ENCODE data around the gene ERV3-1.
"Not testable (repeated sequence)": the region's sequence is repeated elsewhere in the genome, so short reads cannot be mapped to it uniquely, and the experiment has no call there.

ERV3-1 gene

GRCh38 chr7:65001291-65001814 is 5.1 kb downstream of the ERV3-1 start:
- DNase-seq, result no peak

- no peak for DNase-seq
Measured at GRCh38 chr7:64999165-65000004, 7.1 kb downstream of the ERV3-1 start.

GRCh38 chr7:64998865-64999164 is 7.7 kb downstream of the ERV3-1 start:
- DNase-seq, result no peak

- DNase-seq, result no peak
Measured at GRCh38 chr7:64997927-64998391, 8.5 kb downstream of the ERV3-1 start.

- DNase-seq, result no peak
Measured at GRCh38 chr7:64997164-64997908, 9.2 kb downstream of the ERV3-1 start.

GRCh38 chr7:64996305-64996704 is 10.2 kb downstream of the ERV3-1 start:
- DNase-seq, result no peak

GRCh38 chr7:64993901-64994300 is 12.6 kb downstream of the ERV3-1 start:
- DNase-seq, result no peak

- DNase-seq, result no peak
Measured at GRCh38 chr7:64992971-64993370, 13.5 kb downstream of the ERV3-1 start.

- no peak for DNase-seq
Measured at GRCh38 chr7:64990936-64991335, 15.6 kb downstream of the ERV3-1 start, which contains the start of gene ZNF117. ZNF117 (minus strand) TSS chr7:64991036.

GRCh38 chr7:64990216-64990615 is 16.3 kb downstream of the ERV3-1 start:
- DNase-seq, result no peak

GRCh38 chr7:64978497-64979203 is 27.8 kb downstream of the ERV3-1 start:
- DNase-seq, result no peak

GRCh38 chr7:64965594-64965993 is 40.9 kb downstream of the ERV3-1 start:
- DNase-seq, result no peak

- no peak for DNase-seq
Measured at GRCh38 chr7:64959072-64959747, 47.3 kb downstream of the ERV3-1 start.

GRCh38 chr7:64951250-64951848 is 55.1 kb downstream of the ERV3-1 start:
- DNase-seq, result no peak

GRCh38 chr7:64950673-64951072 is 55.8 kb downstream of the ERV3-1 start:
- DNase-seq, result not testable (repeated sequence)

- DNase-seq, result not testable (repeated sequence)
Measured at GRCh38 chr7:64948774-64949173, 57.7 kb downstream of the ERV3-1 start.

GRCh38 chr7:64947252-64948000 is 59.1 kb downstream of the ERV3-1 start:
- no peak for DNase-seq

- no peak for DNase-seq
Measured at GRCh38 chr7:64946772-64947171, 59.7 kb downstream of the ERV3-1 start.

GRCh38 chr7:64945503-64946175 is 60.8 kb downstream of the ERV3-1 start:
- no peak for DNase-seq

- DNase-seq, result not testable (repeated sequence)
Measured at GRCh38 chr7:64944667-64945502, 61.6 kb downstream of the ERV3-1 start.
